NCI-H526 treated with DMSO at 0.1 percent for 48 hours (cell line): ENCODE measurements around the gene CRB2.

Experiments
- DNase-seq: peaks from one replicate; lab custom pipeline; 2025; lab: John Stamatoyannopoulos, UW

Gene CRB2

GRCh38 chr9:123402981-123403509, 47.0 kb downstream of the CRB2 start:
- DNase-seq = no peak

GRCh38 chr9:123406016-123406415, 50.0 kb downstream of the CRB2 start:
- DNase-seq = no peak

- DNase-seq = no peak
These were observed 50.8 kb downstream of the CRB2 start for GRCh38 chr9:123406691-123407216.

- no peak for DNase-seq
These were observed 51.3 kb downstream of the CRB2 start for GRCh38 chr9:123407217-123407851.

- no peak for DNase-seq
These were observed 52.6 kb downstream of the CRB2 start for GRCh38 chr9:123408313-123409262.

GRCh38 chr9:123410281-123410910, 54.4 kb downstream of the CRB2 start:
- DNase-seq = no peak

GRCh38 chr9:123411191-123411590, 55.2 kb downstream of the CRB2 start:
- DNase-seq = no peak

GRCh38 chr9:123411636-123412035, 55.6 kb downstream of the CRB2 start:
- no peak for DNase-seq

- no peak for DNase-seq
These were observed 56.3 kb downstream of the CRB2 start for GRCh38 chr9:123412171-123412820.

- no peak for DNase-seq
These were observed 58.2 kb downstream of the CRB2 start for GRCh38 chr9:123414204-123414603.

- DNase-seq = no peak
These were observed 59.2 kb downstream of the CRB2 start for GRCh38 chr9:123414936-123415930.

GRCh38 chr9:123416176-123416575, 60.2 kb downstream of the CRB2 start:
- DNase-seq = no peak

- no peak for DNase-seq
These were observed 61.5 kb downstream of the CRB2 start for GRCh38 chr9:123417289-123418051.

GRCh38 chr9:123418052-123418430, 62.0 kb downstream of the CRB2 start:
- DNase-seq = no peak

- no peak for DNase-seq
These were observed 62.5 kb downstream of the CRB2 start for GRCh38 chr9:123418506-123418905.

GRCh38 chr9:123419091-123419490, 63.1 kb downstream of the CRB2 start:
- DNase-seq = no peak

- no peak for DNase-seq
These were observed 64.0 kb downstream of the CRB2 start for GRCh38 chr9:123419721-123420591.

GRCh38 chr9:123420592-123421111, 64.7 kb downstream of the CRB2 start:
- DNase-seq = no peak

GRCh38 chr9:123421186-123421585, 65.2 kb downstream of the CRB2 start:
- DNase-seq = no peak
